HCT116 (cell line): ENCODE measurements around the gene ANKMY2.

Source experiments
- ATF3 ChIP-seq: IDR thresholded peaks from 2 replicates; pipeline ENCODE4 v1.6.1; 2012
- CTCF ChIP-seq, 3 experiments: fragments of 200-600 bp in 1 of 3; sonication (generic) in 1 of 3; IDR thresholded peaks in 2 of 3; conservative IDR thresholded peaks in 1 of 3; 2 replicates each; pipeline ENCODE4 v1.5.1; 2012 to 2017; ENCODE audit warnings: low read depth in 2 of 3, low read length in 2 of 3, antibody characterized with exemption in 1 of 3, borderline replicate concordance in 1 of 3, control low read depth in 1 of 3, mild to moderate bottlenecking in 1 of 3, mixed read lengths in 1 of 3, mixed run types in 1 of 3, moderate library complexity in 1 of 3; ENCODE audit not compliant: insufficient read depth in 1 of 3
- EZH2 ChIP-seq: fragments of 200-600 bp; sonication (generic); IDR thresholded peaks from 2 replicates; pipeline ENCODE4 v1.6.1; 2017; ENCODE audit warnings: antibody characterized with exemption, mixed run types
- POLR2A ChIP-seq: IDR thresholded peaks from 2 replicates; pipeline ENCODE4 v1.7.0; 2011; ENCODE audit warnings: borderline replicate concordance; ENCODE audit not compliant: insufficient read depth, insufficient read length; ENCODE audit errors: extremely low read depth
- POLR2AphosphoS5 ChIP-seq: IDR thresholded peaks from 2 replicates; pipeline ENCODE4 v1.6.1; 2011; ENCODE audit warnings: mild to moderate bottlenecking, low read depth, low read length, moderate library complexity
- RAD21 ChIP-seq: IDR thresholded peaks from 2 replicates; pipeline ENCODE4 v1.6.1; 2012; ENCODE audit warnings: low read depth, mild to moderate bottlenecking
- SIN3A ChIP-seq: IDR thresholded peaks from 2 replicates; pipeline ENCODE4 v1.6.1; 2012; ENCODE audit warnings: low read depth
- ZBTB33 ChIP-seq: IDR thresholded peaks from 2 replicates; pipeline ENCODE4 v1.6.1; 2011; ENCODE audit warnings: mild to moderate bottlenecking, low read length, moderate library complexity; ENCODE audit not compliant: insufficient replicate concordance; ENCODE audit errors: extremely low read depth
- ZNF274 ChIP-seq: fragments of 200-500 bp; sonication (Bioruptor generic); IDR thresholded peaks from 2 replicates; pipeline ENCODE4 v1.6.1; 2014; ENCODE audit warnings: mild to moderate bottlenecking, low read depth, low read length, inconsistent platforms

- TF ChIP-seq CTCF (IDR thresholded peaks at IDR 0.05 in 2 of 3, conservative IDR thresholded peaks at IDR 0.05 in 1 of 3; ENCODE audit: borderline replicate concordance in 1 of 3, insufficient read depth in 1 of 3, low read depth in 2 of 3, low read length in 2 of 3), result no peak
- TF ChIP-seq EZH2, result no peak
- TF ChIP-seq POLR2A, result no peak
- TF ChIP-seq SIN3A, result no peak
- no peak for TF ChIP-seq RAD21
- no peak for TF ChIP-seq ATF3
- TF ChIP-seq POLR2AphosphoS5, result no peak
- TF ChIP-seq ZBTB33, result no peak
- no peak for TF ChIP-seq ZNF274
Measured at GRCh38 chr7:16581286-16581685, 64.3 kb downstream of the ANKMY2 start.
